Measurements from ENCODE around the gene SP2. TPM values are rescaled to one million over a fixed set of nuclear protein-coding genes. Genes with fewer than 3 reads are reported as not detected.

The SP2 gene
- polyA plus RNA-seq, 3 donors: 3.1 to 26.7 (median 6.8) TPM

- peaks cover 0 to 8% of the 10 kb centered on the region in 2 donors for H3K9me3 ChIP-seq (replicated peaks in 1 of 2; ENCODE audit: control insufficient read depth in 1 of 2, insufficient read depth in 1 of 2, low read length in 2 of 2)
- TF ChIP-seq CTCF (IDR thresholded peaks at IDR 0.05): no peak
- H4K20me1 ChIP-seq (ENCODE audit: insufficient read depth, low read length): no peaks in the 10 kb centered on the region
- H3K27me3 ChIP-seq (ENCODE audit: control insufficient read depth in 2 of 2, insufficient read depth in 2 of 2, low read length in 2 of 2): peaks cover 33 to 42% of the 10 kb centered on the region in 2 donors
- no peaks in the 10 kb centered on the region for H3K79me2 ChIP-seq (ENCODE audit: insufficient read depth, low read length)
- no peak overlapping the region for H3K4me3 Mint-ChIP-seq
- no peak overlapping the region for H3K4me3 ChIP-seq (replicated peaks in 1 of 3; ENCODE audit: low read depth in 2 of 3, low read length in 3 of 3)
- DNase-seq: no peak
- H3K9me3 Mint-ChIP-seq: peaks cover 0 to 11% (median 7%) of the 10 kb centered on the region in 7 donors
- H3K36me3 ChIP-seq (replicated peaks in 1 of 2; ENCODE audit: control insufficient read depth in 1 of 2, insufficient read depth in 2 of 2, low read length in 2 of 2): no peaks in the 10 kb centered on the region
- no peak overlapping the region for H2AFZ ChIP-seq (ENCODE audit: insufficient read depth, low read depth, low read length, poor library complexity, severe bottlenecking)
- H3K4me1 Mint-ChIP-seq: peaks cover 13% of the 10 kb centered on the region
- H3K27me3 Mint-ChIP-seq (ENCODE audit: low read depth in 3 of 3): peaks cover 38 to 52% (median 49%) of the 10 kb centered on the region in 3 donors
- peak overlapping the region in 2 of 7 donors; percentile 21 to 26 for H3K27ac Mint-ChIP-seq
- no peak overlapping the region for H3K4me2 ChIP-seq (replicated peaks; ENCODE audit: extremely low read depth, low read length, poor library complexity, severe bottlenecking)
- peaks cover 0 to 5% of the 10 kb centered on the region in 2 donors for H3K4me1 ChIP-seq (ENCODE audit: control insufficient read depth in 1 of 2, insufficient read depth in 2 of 2, low read length in 2 of 2)
- peaks cover 0 to 7% of the 10 kb centered on the region in 2 donors for H3K36me3 Mint-ChIP-seq
- H3K27ac ChIP-seq (ENCODE audit: low read depth in 1 of 2, low read length in 2 of 2): no peak overlapping the region
- intact Hi-C loops (cut with micrococcal nuclease): no loop called here
- H3K9ac ChIP-seq (ENCODE audit: insufficient read depth, low read length, poor library complexity, severe bottlenecking): no peak overlapping the region
These were observed 39.2 kb upstream of the SP2 start for GRCh38 chr17:47856830-47857229.

GRCh38 chr17:47857551-47858455, 38.2 kb upstream of the SP2 start:
- WGBS (ENCODE audit: insufficient coverage): 21% methylated on average over 9 of the region's 16 CpGs
- H4K20me1 ChIP-seq (ENCODE audit: insufficient read depth, low read length): no peaks in the 10 kb centered on the region
- H3K27ac ChIP-seq (ENCODE audit: low read depth in 1 of 2, low read length in 2 of 2): no peak overlapping the region
- H3K9me3 ChIP-seq (replicated peaks in 1 of 2; ENCODE audit: control insufficient read depth in 1 of 2, insufficient read depth in 1 of 2, low read length in 2 of 2): no peaks in the 10 kb centered on the region
- no peak overlapping the region for H3K4me3 ChIP-seq (replicated peaks in 1 of 3; ENCODE audit: low read depth in 2 of 3, low read length in 3 of 3)
- no peak for DNase-seq
- H3K27ac Mint-ChIP-seq: no peak overlapping the region
- no peak overlapping the region for H3K9ac ChIP-seq (ENCODE audit: insufficient read depth, low read length, poor library complexity, severe bottlenecking)
- H3K27me3 ChIP-seq (ENCODE audit: control insufficient read depth in 2 of 2, insufficient read depth in 2 of 2, low read length in 2 of 2): peaks cover 23 to 32% of the 10 kb centered on the region in 2 donors
- H3K9me3 Mint-ChIP-seq: peaks cover 0 to 6% (median 2%) of the 10 kb centered on the region in 7 donors
- peak overlapping the region in 1 of 2 donors; percentile 46 for H3K4me3 Mint-ChIP-seq
- no peaks in the 10 kb centered on the region for H3K4me1 ChIP-seq (ENCODE audit: control insufficient read depth in 1 of 2, insufficient read depth in 2 of 2, low read length in 2 of 2)
- no peak overlapping the region for H2AFZ ChIP-seq (ENCODE audit: insufficient read depth, low read depth, low read length, poor library complexity, severe bottlenecking)
- H3K4me1 Mint-ChIP-seq: peaks cover 6% of the 10 kb centered on the region
- no peaks in the 10 kb centered on the region for H3K36me3 ChIP-seq (replicated peaks in 1 of 2; ENCODE audit: control insufficient read depth in 1 of 2, insufficient read depth in 2 of 2, low read length in 2 of 2)
- H3K27me3 Mint-ChIP-seq (ENCODE audit: low read depth in 3 of 3): peaks cover 28 to 46% (median 39%) of the 10 kb centered on the region in 3 donors
- intact Hi-C loops (cut with micrococcal nuclease): no loop called here
- no peak for TF ChIP-seq CTCF (IDR thresholded peaks at IDR 0.05)
- H3K4me2 ChIP-seq (replicated peaks; ENCODE audit: extremely low read depth, low read length, poor library complexity, severe bottlenecking): no peak overlapping the region
- no peaks in the 10 kb centered on the region for H3K36me3 Mint-ChIP-seq
- no peaks in the 10 kb centered on the region for H3K79me2 ChIP-seq (ENCODE audit: insufficient read depth, low read length)
